GM23338 (cell line): Measurements from ENCODE around the gene CARD9. TPM values are rescaled to one million over a fixed set of nuclear protein-coding genes. Genes with fewer than 3 reads are reported as not detected.

Experiments
- ATAC-seq: fragments of 200-7000 bp; cut with Tn5 transposase; 3 replicates; pipeline ENCODE4 v1.9.1; 2020
- DNase-seq: peaks from one replicate; pipeline ENCODE4 v3.0.0-alpha.2; 2015; ENCODE audit warnings: low spot score
- H2AFZ ChIP-seq: fragments of 200-600 bp; sonication (generic); 2 replicates; pipeline ENCODE4 v1.8.0; 2016; ENCODE audit warnings: antibody characterized with exemption, mild to moderate bottlenecking, moderate library complexity
- H3F3A ChIP-seq: fragments of 200-600 bp; sonication (generic); replicated peaks from 2 replicates; pipeline ENCODE4 v1.8.0; 2017; ENCODE audit warnings: antibody characterized with exemption, mixed run types, low read depth
- H3K27ac ChIP-seq: fragments of 200-600 bp; sonication (generic); 2 replicates; pipeline ENCODE4 v1.6.1; 2016; ENCODE audit warnings: low read depth
- H3K27me3 ChIP-seq: fragments of 200-600 bp; sonication (generic); 2 replicates; pipeline ENCODE4 v1.8.0; 2016; ENCODE audit warnings: mild to moderate bottlenecking, mixed run types, moderate library complexity; ENCODE audit not compliant: insufficient read depth
- H3K36me3 ChIP-seq: fragments of 200-600 bp; sonication (generic); 2 replicates; pipeline ENCODE4 v1.8.0; 2016; ENCODE audit warnings: mild to moderate bottlenecking; ENCODE audit not compliant: insufficient read depth
- H3K4me1 ChIP-seq: fragments of 200-600 bp; sonication (generic); 2 replicates; pipeline ENCODE4 v1.8.0; 2016; ENCODE audit warnings: mild to moderate bottlenecking, moderate library complexity; ENCODE audit not compliant: insufficient read depth
- H3K4me2 ChIP-seq: fragments of 200-600 bp; sonication (generic); 2 replicates; pipeline ENCODE4 v1.7.1; 2017; ENCODE audit warnings: mixed run types
- H3K4me3 ChIP-seq: fragments of 200-600 bp; sonication (generic); 2 replicates; pipeline ENCODE4 v1.6.1; 2016; ENCODE audit warnings: mixed run types
- H3K79me2 ChIP-seq: fragments of 200-600 bp; sonication (generic); replicated peaks from 2 replicates; pipeline ENCODE4 v1.8.0; 2017; ENCODE audit warnings: mild to moderate bottlenecking; ENCODE audit not compliant: insufficient read depth
- H3K9me2 ChIP-seq: fragments of 200-600 bp; sonication (generic); 2 replicates; pipeline ENCODE4 v1.8.0; 2017; ENCODE audit not compliant: insufficient read depth
- H4K20me1 ChIP-seq: fragments of 200-600 bp; sonication (generic); replicated peaks from 2 replicates; pipeline ENCODE4 v1.8.0; 2017; ENCODE audit warnings: mild to moderate bottlenecking; ENCODE audit not compliant: insufficient read depth
- H3K27ac Mint-ChIP-seq: 2 replicates; pipeline ENCODE4 v1.8.0; 2020; ENCODE audit warnings: inconsistent platforms, mild to moderate bottlenecking, moderate library complexity, mixed read lengths
- H3K27me3 Mint-ChIP-seq: 3 replicates; pipeline ENCODE4 v1.8.0; 2022; ENCODE audit warnings: low read depth, mild to moderate bottlenecking, moderate library complexity, mixed read lengths, inconsistent platforms; ENCODE audit not compliant: insufficient read depth, poor library complexity
- H3K36me3 Mint-ChIP-seq: 3 replicates; pipeline ENCODE4 v1.8.0; 2021; ENCODE audit warnings: low read depth, mild to moderate bottlenecking, inconsistent platforms, moderate library complexity, mixed read lengths
- H3K4me1 Mint-ChIP-seq: 3 replicates; pipeline ENCODE4 v1.8.0; 2020; ENCODE audit warnings: mild to moderate bottlenecking, inconsistent platforms, mixed read lengths
- H3K4me3 Mint-ChIP-seq: 3 replicates; pipeline ENCODE4 v1.8.0; 2021; ENCODE audit warnings: moderate library complexity, mild to moderate bottlenecking, inconsistent platforms, mixed read lengths
- H3K9me3 Mint-ChIP-seq: 3 replicates; pipeline ENCODE4 v1.8.0; 2020; ENCODE audit warnings: moderate library complexity, mild to moderate bottlenecking, inconsistent platforms, mixed read lengths
- CREB1 ChIP-seq: fragments of 250-450 bp; sonication (Bioruptor Pico); IDR thresholded peaks from 2 replicates; pipeline ENCODE4 v1.5.0; 2020; ENCODE audit warnings: low read depth, mild to moderate bottlenecking, moderate library complexity
- CTCF ChIP-seq, 2 experiments: fragments of 200-600 bp in 1 of 2; sonication (generic) in 1 of 2; conservative IDR thresholded peaks; 2 replicates each; pipeline versions ENCODE4 v1.5.1 to v1.6.1; 2016 to 2017; ENCODE audit warnings: antibody characterized with exemption in 2 of 2, low read depth in 2 of 2, mild to moderate bottlenecking in 2 of 2, moderate library complexity in 1 of 2
- ETS1 ChIP-seq: IDR thresholded peaks from 2 replicates; pipeline ENCODE4 v1.6.1; 2016; ENCODE audit warnings: antibody characterized with exemption
- EZH2 ChIP-seq: fragments of 200-600 bp; sonication (generic); IDR thresholded peaks from one replicate; pipeline ENCODE4 v1.8.0; 2017; ENCODE audit warnings: antibody characterized with exemption, mild to moderate bottlenecking, low read depth; ENCODE audit not compliant: unreplicated experiment
- EZH2phosphoT487 ChIP-seq: fragments of 200-600 bp; sonication (generic); IDR thresholded peaks from one replicate; pipeline ENCODE4 v1.8.1; 2018; ENCODE audit warnings: antibody characterized with exemption; ENCODE audit not compliant: unreplicated experiment
- JUNB ChIP-seq: IDR thresholded peaks from one replicate; pipeline ENCODE4 v1.6.1; 2016; ENCODE audit warnings: antibody characterized with exemption; ENCODE audit not compliant: unreplicated experiment
- NANOG ChIP-seq: IDR thresholded peaks from 2 replicates; pipeline ENCODE4 v1.6.1; 2016; ENCODE audit warnings: antibody characterized with exemption, borderline replicate concordance
- POLR2AphosphoS5 ChIP-seq: IDR thresholded peaks from 2 replicates; pipeline ENCODE4 v1.6.1; 2016; ENCODE audit warnings: antibody characterized with exemption, low read depth
- REST ChIP-seq: IDR thresholded peaks from one replicate; pipeline ENCODE4 v1.6.1; 2018; ENCODE audit warnings: antibody characterized with exemption; ENCODE audit not compliant: unreplicated experiment
- ZNF114 ChIP-seq: fragments of 250-450 bp; sonication (Bioruptor Pico); IDR thresholded peaks from 2 replicates; pipeline ENCODE4 v1.5.0; 2020; ENCODE audit warnings: mild to moderate bottlenecking, moderate library complexity
- ZNF331 ChIP-seq: fragments of 250-450 bp; sonication (Bioruptor Pico); IDR thresholded peaks from 2 replicates; pipeline ENCODE4 v1.5.0; 2020; ENCODE audit warnings: low read depth, mild to moderate bottlenecking, moderate library complexity
- ZNF462 ChIP-seq: fragments of 250-450 bp; sonication (Bioruptor Pico); IDR thresholded peaks from 2 replicates; pipeline ENCODE4 v1.5.0; 2020; ENCODE audit warnings: mild to moderate bottlenecking, moderate library complexity
- polyA plus RNA-seq: library from polyadenylated mRNA; unstranded; fragments of >200 nt; fragmentation: Nextera tagmentation; extraction: Ambion mirVana; gene quantifications from 2 replicates; pipeline ENCODE4 v1.2.1, GENCODE V29; 2016
- total RNA-seq: library from RNA; depleted of rRNA; stranded (reverse); fragments of >200 nt; shearing (Covaris generic); gene quantifications from 2 replicates; pipeline ENCODE4 v1.2.3, GENCODE V29; 2014

The CARD9 gene
- total and polyA plus RNA-seq, 2 experiments from 2014 or later = 0.49 to 0.63 TPM

GRCh38 chr9:136316896-136317676 is 56.4 kb downstream of the CARD9 start:
- Histone ChIP-seq H3K36me3 (no peaks in the 10 kb centered on the region), H3K4me1 (no peaks in the 10 kb centered on the region), H3K9me2 (no peaks in the 10 kb centered on the region), H3K79me2 (no peaks in the 10 kb centered on the region), H3K4me3 (no peak overlapping the region), H3K27ac (no peak overlapping the region), H3F3A (no peaks in the 10 kb centered on the region), H2AFZ (no peak overlapping the region), H3K27me3 (no peaks in the 10 kb centered on the region), H3K4me2 (no peak overlapping the region), H4K20me1 (no peaks in the 10 kb centered on the region)
- ATAC-seq (no peak), DNase-seq (no peak)
- no peak overlapping the region for H3K4me3 Mint-ChIP-seq
- no peaks in the 10 kb centered on the region for H3K4me1 Mint-ChIP-seq
- no peak overlapping the region for H3K27ac Mint-ChIP-seq
- peaks cover 9% of the 10 kb centered on the region for H3K27me3 Mint-ChIP-seq
- no peaks in the 10 kb centered on the region; the same call in 2 of the 3 replicates for H3K36me3 Mint-ChIP-seq
- peaks cover 17% of the 10 kb centered on the region for H3K9me3 Mint-ChIP-seq
- TF ChIP-seq CTCF (conservative IDR thresholded peaks at IDR 0.05; ENCODE audit: low read depth in 2 of 2) (no peak), CREB1 (CRISPR knock-in tag) (no peak), JUNB (no peak), EZH2 (no peak), POLR2AphosphoS5 (no peak), REST (no peak), ZNF462 (no peak), ETS1 (no peak), EZH2phosphoT487 (no peak), ZNF114 (CRISPR knock-in tag) (no peak), ZNF331 (CRISPR knock-in tag) (no peak), NANOG (no peak)
